ENCODE measurements around the gene LITAFD.
"Not testable (repeated sequence)": the region's sequence is repeated elsewhere in the genome, so short reads cannot be mapped to it uniquely, and the experiment has no call there.

LITAFD gene

DNA sequence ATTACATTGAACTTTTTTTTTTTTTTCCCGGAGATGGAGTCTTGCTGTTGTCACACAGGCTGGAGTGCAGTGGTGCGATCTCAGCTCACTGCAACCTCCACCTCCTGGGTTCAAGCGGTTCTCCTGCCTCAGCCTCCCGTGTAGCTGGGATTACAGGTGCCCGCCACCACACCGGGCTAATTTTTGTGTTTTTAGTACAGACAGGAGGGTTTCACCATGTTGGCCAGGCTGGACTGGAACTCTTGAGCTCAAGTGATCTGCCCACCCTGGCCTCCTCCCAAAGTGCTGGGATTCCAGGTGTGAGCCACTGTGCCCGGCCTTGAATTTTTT is 8.3 kb upstream of the LITAFD start:
- DNase-seq: not testable (repeated sequence)

DNA sequence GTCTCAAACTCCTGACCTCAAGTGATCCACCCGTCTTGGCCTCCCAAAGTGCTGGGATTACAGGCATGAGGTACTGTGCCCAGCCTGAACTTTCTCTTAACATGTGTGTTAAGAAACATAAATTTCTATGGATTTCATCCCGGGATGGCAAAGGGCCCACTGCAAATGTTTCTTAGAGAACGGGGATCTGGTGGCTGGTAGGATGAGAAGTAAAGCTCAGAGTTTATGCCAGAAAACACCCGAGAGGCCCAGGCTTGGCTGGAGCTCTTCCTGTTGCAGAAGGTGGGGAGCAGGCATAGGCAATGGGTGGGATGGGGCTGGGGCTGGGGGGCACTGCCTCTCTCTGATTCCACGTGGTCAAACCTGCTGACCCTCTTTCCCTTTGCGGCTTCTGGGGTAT is 7.8 kb upstream of the LITAFD start:
- no peak for DNase-seq

DNA sequence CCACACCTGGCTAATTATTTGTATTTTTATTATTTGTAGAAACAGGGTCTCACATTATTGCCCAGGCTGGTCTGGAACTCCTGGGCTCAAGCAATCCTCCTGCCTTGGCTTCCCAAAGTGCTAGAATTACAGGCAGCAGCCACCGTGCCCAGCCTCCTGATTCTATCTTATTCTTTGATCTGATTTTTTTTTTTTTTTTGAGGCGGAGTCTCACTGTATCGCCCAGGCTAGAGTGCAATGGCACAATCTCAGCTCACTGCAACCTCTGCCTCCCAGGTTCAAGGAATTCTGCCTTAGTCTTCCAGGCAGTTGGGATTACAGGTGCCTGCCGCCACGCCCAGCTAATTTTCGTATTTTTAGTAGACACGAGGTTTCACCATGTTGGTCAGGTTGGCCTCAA is 6.8 kb upstream of the LITAFD start:
- not testable (repeated sequence) for DNase-seq

DNA sequence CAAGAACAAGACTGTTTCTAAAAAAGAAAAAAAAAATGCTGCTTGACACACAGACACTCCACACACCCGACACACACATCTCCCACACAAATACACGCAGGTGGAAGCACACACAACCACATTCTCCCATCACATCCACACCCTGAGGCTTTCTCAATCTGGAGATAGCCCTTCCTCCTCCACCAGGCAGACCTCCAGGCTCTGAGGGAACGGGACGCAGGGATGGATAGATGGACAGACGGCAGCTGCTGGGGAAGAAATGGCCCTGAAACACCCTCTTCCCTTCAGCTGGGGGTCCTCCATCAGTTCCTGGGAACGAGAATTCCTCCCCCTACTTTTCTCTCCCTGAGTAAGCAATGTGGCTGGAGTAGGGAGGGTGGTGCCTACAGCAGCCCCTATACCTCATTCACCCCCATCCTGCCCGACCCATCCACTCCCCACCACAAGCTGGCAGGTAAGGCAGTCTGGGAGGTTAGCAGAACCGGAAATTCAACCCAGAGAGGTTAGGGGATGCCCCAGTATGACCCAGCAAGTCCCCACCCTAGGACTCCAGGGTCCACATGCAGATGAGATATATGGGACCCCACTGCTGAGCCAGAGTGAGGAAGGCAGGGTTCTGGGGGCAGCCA is 4.1 kb upstream of the LITAFD start:
- DNase-seq: no peak

DNA sequence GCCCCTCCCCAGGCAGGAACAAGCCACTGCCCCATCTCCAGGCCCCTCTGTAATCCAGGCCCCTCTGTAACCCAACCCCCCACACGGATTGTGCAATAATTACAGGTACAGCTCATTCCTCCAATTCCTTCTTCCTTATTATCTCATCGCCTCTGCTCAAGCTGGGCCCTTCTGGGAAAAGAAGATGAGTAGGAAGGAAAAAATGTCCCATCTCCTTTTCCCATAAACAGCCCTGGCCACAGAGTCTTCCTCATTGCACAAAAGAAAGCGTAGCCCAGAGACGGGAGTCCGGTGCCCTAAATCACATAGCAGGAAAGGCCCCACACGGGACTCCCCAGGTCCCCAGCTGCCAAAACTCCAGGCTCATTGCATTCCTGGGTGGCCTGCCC is 3.6 kb upstream of the LITAFD start:
- DNase-seq: no peak

DNA sequence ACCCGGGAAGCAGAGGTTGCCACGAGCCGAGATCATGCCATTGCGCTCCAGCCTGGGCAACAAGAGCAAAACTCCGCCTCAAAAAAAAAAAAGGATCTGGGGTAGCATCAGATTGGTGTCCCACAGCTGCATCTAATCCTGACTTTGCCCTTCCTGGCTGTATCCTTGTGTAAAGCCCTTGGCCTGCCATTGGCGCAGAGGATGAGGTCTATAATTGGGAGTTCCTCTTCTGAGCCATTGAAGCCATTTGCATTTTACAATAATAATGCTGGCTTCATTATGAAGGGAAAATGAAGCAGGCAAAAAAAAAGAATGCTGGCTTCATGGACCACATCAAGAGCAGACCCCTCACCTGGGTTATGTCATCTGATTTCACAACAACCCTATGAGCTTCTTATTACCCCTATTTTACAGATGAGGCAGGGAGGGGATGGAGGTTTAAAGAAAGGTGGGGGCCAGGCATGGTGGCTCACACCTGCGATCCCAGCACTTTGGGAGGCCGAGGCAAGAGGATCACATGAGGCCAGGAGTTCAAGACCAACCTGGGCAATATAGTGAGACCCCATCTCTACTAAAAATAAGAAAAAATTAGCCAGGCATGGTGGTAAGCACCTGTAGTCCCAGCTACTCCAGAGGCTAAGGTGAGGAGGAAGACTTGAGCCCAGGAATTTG is 1.2 kb upstream of the LITAFD start:
- no peak for DNase-seq

DNA sequence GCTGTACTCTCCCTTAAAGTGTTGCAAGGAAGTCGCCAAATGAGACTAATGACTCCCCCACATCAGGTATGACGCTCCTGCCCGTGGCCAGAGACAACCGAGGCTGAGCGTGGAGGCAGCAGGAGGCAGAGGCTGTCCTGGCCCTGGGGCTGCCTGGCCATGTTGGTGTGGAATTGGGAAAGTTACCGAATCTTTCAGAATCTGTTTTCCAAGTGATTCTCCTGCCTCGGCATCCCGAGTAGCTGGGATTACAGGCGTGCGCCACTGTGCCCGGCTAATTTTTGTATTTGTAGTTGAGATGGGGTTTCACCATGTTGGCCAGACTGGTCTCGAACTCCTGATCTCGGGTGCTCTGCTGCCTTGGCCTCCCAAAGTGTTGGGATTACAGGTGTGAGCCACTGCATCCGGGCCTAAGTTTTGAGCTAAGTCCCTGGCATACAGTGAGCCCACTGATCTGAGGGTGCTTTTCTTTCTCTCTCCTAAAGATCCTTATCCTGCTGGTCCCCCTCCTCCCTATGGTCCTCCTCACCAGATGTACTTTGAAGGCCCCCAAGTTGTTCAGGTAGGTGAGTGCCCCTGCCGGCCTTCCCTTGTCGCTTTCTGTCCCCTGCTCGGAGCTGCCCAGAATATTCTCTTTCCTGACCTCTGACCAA is 700 bp downstream of the LITAFD start:
- no peak for DNase-seq

DNA sequence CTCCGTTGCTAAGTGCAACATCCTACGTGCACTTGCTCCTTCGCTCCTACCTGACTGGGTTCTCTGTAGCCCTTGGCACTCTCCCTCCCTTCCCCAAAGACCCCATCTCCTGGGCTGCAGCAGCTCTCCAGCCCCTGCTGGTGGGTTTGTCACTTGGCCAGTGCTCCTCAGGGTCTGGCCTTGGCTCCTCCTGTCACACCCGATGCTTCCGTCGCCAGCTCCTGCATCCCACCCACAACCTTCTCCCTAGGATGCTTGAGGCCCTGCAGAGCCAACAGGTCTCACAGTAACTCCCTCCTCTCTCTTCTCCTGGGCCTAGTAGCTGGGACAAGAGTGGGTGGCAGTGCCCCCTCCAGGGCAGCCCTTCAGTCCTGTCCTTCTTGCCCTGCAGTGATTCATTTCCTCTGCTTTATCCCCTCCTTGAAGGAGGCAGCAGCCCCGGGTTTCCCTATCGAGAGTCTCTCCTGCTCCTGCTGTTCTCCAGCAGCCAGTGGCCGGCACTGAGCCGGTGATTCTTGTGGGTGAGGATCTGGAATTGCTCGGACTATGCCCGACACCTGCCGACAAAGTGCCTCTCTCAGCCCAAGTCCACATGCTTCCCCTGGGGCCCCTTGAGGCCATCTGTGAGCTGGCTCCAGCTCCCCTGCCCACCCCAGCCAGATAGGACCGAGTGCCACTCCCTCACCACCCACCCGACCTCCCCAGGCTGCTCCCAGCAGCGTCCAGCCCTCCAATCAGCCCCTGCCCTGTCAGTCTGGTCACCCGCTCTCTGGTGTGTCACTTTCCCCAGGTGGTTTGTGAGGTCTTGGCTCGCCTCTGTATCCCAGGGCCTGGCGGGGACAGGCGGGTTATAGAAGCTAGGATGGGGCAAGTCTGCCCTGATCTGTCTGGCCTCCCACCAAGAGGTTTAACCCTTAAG is 3.8 kb downstream of the LITAFD start:
- no peak for DNase-seq

DNA sequence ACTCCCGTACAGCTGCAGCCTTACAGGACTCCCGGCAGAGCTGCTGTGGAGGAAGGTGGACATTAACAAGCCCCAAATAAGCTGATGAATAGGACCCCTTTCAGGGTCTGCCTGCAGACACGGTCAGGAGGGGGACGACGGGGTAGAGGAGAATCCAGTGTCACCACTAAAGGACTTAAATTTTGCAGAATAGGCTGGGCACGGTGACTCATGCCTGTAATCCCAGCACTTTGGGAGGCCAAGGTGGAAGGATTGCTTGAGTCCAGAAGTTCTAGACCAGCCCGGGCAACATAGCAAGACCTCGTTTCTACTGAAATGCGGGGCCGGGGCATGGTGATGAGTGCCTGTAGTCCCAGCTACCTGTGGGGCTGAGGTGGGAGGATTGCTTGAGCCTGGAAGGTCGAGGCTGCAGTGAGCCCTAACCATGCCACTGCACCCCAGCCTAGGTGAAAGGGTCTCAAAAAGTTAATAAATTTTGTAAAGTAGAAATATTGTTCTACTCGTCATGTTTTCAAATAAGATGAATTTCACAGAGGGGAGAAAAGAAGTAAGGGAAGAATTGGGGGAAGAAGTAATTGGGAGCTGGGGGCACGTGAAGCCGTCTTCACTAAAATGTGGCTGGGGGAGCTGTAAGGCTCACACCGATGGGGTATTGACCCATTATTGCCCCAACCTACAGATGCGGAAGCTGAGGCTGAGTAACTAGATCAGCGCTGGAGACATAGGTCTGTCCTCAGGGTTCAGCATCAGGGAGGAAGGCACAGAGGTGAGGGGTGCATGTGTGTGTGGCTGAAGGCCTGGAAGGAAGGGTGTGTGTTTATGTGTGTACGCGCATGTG is 4.7 kb downstream of the LITAFD start:
- DNase-seq: no peak

DNA sequence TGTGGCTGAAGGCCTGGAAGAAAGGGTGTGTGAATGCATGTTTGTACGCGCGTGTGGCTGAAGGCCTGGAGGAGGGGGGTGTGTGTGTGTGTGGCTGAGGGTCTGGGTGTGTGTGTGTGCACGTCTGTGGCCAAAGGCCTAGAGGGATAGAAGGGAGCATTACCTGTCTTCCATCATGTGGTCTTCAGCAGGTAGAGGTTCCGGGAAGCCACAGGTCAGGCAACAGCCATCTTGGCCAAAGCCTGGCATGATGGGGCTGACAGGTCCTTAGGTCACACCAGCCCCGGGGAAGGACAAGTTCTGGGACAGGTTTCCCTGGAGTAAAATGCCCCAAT is 5.2 kb downstream of the LITAFD start:
- DNase-seq: no peak

DNA sequence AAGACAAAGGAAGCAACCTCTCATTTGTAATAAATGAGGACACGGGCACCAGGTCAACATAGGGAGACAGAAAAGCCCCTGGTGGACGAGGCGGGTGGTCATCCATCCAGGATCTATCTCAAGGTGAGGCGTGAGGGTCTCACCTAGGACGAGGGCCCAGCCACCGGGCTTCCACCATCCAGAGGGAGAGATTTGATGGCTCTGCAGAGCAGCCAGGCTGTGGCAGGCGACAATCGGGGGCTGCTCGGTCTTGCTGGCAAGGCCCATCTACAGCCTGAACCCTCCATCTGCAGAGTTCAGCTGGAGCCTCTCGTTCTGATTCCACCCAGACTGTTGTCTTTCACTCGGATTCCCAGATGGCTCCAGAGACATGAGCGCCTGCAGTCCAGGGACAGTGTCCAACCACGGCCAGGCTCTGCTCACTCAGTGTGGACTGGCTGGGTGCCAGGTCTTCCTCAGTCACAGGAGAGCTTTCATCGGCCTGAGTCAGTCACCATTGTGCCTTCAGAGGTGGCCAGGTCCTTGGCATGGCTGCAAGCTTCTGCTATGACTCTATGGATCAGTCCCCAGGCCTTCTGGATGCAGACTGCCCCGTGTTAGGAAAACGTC is 5.9 kb downstream of the LITAFD start:
- no peak for DNase-seq

DNA sequence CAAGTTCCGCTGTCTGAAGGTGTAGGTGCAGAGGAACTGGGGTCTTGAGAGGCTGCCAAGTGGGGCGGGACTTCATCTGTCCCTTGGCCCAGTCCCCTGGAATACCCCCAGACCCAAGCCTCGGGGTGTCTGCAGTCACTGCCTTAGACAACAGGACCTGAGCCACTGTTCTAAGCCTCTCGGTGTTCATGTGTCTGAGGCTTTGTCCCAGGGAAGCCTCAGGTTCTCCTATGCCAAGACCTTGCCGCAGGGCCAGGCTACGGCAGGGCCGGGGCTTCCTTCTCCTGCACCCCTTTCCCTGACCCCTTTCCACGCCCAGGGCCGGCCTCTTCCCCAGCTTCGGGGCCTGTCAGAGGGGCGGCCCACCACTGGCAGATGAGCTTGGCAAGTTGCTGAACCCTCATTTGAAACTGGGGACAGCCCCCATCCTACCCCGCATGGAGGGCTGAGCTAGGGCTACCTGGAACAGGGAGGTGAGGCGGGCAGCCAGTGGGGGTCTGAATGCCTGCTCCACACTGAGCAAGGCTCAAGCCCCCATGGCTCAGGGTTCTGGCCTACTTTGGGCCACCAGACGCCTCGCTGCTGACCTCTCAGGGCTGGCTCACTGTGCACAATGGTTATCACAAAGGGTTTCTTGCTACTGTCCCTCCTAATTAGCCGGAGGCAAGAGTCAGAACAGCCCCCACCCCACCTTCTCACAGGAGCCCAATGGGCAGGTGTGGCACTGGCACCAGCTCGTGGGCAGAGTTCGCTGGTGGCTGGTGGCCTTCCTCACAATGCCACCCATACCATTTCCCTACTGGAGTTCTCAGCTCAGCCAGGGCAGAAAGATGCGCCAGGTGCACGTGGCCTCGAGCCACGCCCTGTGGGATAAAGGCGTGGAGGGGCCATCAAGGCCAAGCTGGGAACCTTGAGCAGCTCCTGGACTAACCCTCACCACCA is 7.1 kb downstream of the LITAFD start:
- DNase-seq: no peak

DNA sequence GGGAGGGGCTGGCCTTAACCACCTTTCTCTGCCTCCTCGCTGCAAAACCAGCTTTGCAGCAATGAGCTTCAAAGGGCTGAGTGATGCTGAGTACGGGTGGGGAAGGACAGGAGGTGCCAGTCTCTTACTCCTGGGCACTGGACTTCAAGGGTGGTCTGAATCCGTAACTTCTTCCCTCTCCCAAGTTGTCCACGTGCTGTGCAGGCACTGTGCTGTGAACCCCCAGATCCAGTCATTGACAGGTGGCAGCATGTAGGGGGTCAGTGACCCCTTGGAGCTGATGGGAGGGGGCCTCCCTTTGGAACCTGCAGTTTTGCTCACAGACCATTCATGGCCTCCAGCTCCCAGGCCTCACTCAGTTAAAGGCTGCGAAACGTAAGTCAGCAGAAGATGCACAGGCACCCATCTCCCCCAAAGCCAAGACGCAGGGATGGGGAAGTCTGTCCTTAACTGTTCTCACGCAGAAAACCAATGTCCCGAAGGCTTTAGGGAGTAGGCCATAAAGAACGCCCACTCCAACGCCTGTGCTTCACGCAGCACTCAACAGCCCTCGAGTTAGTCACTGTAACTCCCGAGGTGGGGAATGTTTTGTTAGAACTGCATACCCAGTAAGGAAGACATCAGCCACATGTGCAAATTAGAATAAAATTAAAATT is 7.9 kb downstream of the LITAFD start:
- DNase-seq: no peak

DNA sequence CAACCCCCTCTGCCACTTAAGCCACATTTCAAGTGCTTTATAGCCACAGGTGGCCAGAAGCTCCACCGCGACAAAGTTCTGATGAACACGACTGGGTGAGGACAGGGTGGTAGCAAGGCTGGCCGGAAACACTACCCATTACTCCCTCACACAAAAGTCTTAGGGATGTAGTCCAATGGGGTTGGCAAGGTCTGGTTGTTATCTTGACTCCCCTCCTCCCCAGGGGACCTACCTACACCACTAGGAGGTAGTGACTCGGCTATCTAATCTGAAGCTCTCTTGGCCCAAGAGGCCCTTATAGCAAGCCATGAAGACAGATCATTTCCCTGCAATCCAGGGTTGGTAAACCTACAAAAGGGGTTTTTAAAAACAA is 8.4 kb downstream of the LITAFD start:
- DNase-seq: no peak

DNA sequence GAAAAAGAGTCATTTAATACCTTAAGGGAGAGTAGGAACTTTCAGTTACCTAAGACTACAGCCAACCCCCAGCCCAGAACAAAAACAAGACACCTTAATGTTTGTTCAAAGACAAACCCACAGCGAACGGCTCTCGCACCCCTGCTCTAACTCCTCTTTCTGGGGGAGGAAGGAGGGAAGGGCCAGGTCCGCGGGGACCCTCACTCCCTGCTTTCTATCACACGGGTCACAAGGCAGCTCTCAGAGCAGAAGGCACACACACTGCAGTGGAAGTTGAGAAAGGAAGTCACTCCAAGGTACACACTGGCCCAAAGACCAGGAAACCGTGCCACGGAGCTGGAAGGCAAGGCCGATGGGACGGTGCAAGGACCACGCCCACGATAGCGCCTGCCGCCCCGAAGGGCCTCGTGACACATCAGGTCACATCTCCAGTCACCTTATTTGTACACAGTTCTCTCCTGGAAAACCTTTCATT is 10.0 kb downstream of the LITAFD start:
- DNase-seq: no peak

DNA sequence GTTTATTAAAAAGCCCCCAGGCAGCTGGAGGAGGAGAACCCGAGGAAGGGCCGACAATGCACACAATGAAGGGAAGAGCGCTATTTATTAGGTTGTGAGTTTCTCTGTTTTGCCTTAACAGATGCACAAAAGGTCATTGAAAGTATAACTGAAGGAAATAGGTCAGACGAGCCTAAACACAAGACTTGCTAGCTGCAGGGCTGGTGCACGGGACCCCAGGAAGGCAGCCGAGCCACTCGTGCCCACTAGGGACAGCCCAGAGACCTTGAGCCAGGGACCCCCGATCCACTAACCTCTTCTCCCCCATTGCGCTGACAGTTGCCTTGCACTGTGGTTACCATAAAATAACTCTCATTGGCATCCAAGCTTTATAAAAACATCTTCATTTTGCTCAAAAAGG is 11.3 kb downstream of the LITAFD start:
- no peak for DNase-seq

DNA sequence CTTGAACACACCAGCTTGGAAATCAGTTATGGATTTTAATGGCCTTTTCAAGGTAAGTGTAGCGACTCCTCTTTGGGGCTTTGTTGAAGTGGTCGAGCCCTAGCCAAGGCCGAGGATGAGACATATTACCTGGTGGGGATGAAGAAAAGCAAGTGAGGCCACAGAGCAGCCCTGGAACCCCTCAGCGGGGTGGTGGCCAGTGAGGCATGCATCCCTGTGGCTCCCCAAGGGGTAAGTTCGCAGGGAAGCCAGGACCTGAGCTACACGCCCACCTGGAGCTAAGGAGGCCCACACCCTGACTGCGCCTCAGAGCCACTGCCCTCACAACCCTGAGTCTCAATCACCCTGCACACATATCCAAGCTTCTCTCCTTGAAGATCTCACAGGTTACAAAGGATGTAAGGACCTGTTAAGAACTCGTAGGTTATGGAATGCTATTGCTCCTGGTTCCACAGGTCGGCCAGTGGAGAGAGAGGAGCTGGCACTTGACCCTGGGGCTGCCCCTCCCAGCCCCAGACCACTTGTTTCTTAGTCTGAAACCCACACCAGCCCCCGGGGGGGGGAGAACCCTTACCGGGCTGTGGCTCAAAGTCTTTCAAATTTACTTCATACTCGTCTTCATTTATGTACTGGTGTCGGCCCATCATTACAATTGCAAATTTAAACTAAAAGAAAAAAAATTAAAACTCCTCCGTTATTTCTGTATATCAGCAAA is 12.0 kb downstream of the LITAFD start:
- no peak for DNase-seq

DNA sequence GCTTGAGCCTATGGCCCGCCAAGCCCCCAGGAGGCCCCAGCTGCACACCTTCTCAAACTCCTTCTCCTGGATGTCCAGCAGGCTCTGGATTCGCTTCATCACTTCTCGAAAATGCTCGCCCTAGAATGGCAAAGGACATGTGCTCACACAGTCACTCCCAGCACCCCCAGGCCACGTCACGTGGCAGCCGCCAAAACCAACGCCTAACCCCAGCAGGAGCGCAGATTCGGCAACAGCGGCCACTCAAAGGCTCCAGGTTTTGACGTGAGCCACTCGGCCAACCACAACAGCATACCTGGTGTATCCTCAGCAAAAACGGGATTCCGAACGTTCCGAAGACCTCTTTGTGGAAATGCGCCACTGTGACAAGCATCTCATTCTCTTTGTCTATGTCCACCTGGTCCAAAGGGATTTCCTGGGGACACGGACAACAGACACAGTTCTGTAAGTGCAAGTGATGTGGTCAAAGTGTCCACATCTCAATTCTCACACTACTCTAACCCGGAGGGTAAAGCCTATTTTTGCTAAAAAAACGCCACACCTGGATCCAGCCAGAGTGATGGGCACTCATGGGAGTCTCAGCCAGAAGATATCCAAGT is 12.7 kb downstream of the LITAFD start:
- no peak for DNase-seq

DNA sequence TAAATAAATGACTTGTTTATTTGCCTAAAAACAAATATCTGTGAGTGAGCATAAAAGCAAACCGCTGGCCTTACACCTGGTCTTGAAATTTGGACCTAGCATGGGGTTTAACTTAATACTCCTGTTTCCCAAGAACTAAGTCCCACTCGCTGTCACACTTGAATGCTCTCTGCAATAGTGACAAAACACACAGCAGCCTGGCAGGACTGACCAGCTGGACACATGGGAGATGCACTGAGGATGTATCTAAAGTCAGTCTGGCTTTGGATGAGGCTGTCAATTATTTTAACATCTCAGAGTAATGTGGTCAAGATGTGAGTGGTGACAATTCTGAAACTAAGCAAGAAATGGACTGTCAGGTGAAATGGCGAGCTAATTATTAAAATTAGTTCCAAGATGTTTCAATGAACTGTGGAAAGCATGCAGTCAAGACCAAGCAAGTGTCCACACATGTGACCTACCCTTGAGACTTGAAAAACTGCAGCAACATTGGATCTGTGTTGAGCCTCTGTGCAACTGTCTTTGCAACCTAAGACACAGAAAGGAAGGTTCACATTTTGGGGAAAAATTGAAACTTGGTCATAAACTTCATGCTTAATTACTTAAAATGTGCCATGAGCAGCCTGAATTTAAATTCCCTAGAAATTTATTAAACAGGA is 16.6 kb downstream of the LITAFD start:
- no peak for DNase-seq

Measured in CD4-positive, alpha-beta T cell treated with Interleukin-17A for 1 hour (primary cell).